ENCODE results near the gene ACMSD. TPM values are rescaled to one million over a fixed set of nuclear protein-coding genes. Genes with fewer than 3 reads are reported as not detected.
"Not testable (repeated sequence)": the region's sequence is repeated elsewhere in the genome, so short reads cannot be mapped to it uniquely, and the experiment has no call there.

Gene ACMSD
- total RNA-seq, 1 donor from 2014 or later: 47.0 TPM

DNA sequence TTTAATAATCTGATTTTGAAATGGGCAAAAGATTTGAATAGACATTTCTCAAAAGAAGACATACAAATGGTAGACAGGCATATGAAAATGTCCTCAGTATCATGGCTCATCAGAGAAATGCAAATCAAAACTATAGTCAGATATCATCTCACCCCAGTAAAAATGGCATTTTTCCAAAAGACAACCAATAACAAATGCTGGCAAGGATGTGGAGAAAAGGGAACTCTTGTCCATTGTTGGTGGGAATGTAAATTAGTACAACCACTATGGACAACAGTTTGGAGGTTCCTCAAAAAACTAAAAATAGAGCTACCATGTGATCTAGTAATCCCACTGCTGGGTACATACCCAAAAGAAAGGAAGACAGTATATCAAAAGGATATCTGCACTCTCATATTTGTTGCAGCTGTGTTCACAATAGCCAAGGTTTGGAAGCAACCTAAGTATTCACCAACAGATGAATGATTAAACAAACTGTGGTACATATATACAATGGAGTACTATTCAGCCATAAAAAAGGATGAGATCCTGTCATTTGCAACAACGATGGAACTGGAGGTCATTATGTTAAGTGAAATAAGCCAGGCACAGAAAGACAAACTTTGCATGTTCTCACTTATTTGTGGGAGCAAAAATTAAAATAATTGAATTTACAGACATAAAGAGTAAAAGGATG is 69.2 kb downstream of the ACMSD start:
- DNase-seq (ENCODE audit: low spot score): not testable (repeated sequence)

DNA sequence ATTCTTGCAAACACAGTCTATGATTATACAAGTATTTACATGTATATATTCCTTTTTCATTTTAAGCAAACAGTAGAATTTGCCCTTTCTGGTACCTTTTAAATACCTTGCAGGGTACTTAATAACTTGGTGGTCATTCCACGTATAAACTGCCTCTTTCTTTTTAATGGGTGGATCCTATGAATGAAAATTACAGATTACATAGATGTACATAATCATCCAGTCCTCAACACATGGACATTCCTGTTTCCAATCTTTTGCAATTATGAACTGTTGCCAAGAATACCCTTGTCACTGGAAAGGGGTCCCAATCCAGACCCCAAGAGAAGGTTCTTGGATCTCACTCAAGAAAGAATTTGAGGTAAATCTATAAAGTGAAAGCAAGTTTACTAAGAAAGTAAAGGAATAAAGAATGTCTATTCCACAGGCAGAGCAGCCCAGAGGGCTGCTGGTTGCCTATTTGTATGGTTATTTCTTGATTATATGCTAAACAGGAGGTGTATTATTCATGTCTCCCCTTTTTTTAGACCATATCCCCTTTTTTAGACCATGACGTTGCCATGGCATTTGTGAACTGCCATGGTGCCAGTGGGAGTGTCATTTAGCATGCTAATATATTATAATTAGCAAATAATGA is 72.5 kb downstream of the ACMSD start:
- no peak for DNase-seq (ENCODE audit: low spot score)

- no peak for DNase-seq (ENCODE audit: low spot score)
Observed at GRCh38 chr2:134911400-134911785, 73.0 kb downstream of the ACMSD start.

DNA sequence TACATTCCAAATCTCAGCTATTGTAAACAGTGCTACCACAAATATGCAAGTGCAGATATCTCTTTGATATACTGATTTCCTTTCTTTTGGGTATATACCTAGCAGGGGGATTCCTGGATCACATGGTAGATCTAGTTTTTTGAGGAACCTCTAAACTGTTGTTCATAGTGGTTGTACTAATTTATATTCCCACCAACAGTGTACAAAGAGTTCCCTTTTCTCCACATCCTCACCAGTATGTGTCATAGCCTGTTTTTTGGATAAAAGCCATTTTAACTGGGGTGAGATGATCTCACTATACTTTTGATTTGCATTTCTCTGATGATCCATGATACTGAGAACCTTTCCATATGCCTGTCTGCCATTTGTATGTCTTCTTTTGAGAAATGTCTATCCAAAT is 73.9 kb downstream of the ACMSD start:
- DNase-seq (ENCODE audit: low spot score): no peak

GRCh38 chr2:134917360-134917865 is 79.0 kb downstream of the ACMSD start:
- DNase-seq (ENCODE audit: low spot score): peak; percentile 11

DNA sequence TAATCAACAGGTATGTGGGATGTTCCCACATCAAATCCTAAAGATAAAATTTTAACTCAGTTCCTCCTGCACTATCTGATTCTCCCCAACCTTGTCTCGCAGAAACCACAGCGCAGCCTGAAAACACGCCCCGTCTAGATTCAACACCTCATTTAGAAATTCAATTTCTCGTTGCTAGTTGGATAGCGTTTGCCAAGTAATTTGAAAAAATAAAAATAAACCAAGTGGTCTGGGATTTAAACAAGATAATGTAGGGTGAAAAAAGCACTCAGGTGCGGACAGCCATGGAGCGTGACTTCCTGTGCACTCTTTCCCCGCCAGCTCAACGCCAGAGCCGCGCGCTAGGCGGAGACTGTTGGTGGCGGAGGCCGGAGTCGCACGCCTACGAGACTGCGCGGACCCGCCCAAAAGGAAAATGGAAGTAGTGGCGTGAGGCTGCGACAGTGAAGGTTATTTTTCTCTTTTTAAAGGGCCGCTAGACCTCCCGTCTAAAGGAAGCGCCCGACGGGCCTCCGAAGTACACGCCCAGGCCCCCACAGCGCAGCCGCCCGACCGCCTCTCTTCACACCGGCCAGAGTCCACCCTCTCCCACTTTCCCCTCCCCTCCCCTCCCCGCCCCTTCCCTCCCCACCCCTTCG is 79.6 kb downstream of the ACMSD start:
- DNase-seq (ENCODE audit: low spot score): no peak

DNA sequence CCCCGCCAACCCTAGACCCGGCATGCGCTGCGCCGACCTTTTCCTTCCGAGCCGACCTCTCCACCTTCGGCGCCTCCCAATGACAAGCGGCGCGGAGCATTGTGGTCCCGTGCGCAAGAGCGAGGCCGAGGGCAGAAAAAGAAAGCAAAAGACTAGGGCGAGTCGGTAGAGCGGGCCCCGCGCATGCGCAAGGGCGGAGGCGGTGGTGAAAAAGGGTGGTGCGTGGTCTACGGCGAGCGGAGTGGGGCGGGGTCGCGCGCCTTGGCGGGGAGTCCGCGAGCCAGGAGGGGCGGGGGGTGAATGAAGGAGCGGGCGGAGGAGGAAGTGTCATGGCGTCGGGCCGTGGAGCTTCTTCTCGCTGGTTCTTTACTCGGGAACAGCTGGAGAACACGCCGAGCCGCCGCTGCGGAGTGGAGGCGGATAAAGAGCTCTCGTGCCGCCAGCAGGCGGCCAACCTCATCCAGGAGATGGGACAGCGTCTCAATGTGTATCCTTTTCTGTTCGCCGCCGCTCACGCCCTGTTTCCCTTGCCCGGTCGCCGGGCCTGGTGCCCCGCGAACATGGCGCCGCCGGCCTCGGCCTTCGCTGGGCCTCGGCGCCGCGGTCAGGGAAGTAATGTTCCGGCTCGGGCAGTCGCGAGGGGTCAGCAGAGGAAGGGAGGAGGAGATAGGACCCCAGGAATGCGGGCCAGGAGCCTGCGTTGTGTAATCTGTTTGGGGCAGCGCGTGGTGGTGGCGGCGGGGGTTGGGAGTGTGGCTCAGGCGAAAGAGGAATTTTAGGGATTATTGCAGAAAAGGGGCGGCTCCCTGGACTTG is 80.3 kb downstream of the ACMSD start, which contains the start of gene CCNT2:
Gene CCNT2, plus strand, starts transcription at position 297 of the 815 bp plus-strand sequence. Its CDS starts 33 bp downstream, at position 330.
- peak; percentile 100 for DNase-seq (ENCODE audit: low spot score)

DNA sequence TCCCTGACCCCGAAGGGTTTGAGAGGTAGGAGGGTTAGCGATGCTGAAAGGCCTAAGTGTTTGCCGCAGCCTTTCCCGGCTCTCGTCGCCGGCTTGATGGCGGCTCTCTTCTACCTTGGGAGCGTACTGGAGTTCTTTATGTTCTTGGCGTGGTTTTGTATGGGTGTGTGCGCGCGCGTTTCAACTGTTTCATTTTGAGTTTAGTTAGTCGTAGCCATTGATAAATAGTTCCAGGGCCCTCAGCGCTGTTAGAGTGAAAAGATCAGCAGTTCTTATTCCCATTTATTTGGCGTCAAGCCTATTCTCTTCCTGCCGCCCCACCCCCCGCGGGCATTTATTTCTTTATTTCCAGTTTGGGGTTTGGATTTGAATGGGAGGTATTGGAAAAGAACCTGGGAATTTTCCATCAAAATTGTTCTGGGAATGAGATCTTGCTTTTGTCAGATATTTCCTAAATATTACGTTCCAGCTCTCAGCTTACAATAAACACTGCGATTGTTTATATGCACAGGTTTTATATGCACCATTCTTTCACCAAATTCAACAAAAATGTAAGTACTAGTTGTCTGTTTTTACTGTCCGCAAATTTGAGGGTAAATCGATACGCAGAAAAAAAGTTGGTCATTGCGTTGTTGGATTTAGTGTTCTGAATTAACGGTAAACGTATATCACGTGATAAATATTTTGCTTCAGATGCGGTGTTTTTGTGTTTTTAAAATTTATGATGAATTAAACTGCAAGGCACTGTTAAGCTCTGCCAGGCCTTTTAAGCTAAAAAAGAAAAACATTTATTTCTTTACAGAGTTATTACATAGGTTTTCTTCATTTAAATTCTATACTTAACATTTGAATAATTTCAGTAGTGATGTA is 81.2 kb downstream of the ACMSD start:
- peak; percentile 11 for DNase-seq (ENCODE audit: low spot score)

GRCh38 chr2:134924912-134925311 is 86.5 kb downstream of the ACMSD start:
- no peak for DNase-seq (ENCODE audit: low spot score)

DNA sequence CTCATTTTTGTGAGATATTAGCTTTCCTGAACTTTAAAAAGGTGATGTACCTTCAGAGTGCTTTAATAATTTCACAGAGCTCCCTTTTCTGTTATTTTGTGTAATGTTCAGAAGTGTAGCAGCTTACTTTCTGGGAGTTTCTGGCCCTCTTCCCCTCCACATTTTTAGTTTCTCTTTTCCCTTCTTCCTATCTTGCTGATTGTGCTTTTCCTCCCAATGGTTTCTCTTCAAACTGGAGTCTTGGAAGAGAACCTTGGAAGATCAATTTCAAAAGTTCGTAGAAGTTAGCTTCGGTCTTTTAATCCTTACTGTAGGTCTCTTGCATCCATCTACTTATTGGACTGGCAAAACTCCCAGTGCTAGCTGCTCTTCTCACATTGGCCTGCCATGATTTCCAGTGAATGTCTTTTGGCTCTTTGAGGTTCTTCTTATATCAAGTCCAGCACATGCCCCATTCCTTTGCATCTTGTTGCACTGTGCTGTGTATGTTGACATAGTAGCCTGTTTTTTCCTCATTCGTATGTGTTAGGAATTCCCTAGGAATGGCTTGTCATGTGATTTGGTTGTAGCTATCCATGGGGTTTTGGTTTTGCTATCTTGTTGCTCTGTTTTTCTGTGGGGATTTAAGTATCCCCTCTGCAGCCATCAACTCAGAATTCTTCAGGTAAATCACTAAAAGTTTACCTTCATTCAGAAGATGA is 88.0 kb downstream of the ACMSD start:
- no peak for DNase-seq (ENCODE audit: low spot score)

DNA sequence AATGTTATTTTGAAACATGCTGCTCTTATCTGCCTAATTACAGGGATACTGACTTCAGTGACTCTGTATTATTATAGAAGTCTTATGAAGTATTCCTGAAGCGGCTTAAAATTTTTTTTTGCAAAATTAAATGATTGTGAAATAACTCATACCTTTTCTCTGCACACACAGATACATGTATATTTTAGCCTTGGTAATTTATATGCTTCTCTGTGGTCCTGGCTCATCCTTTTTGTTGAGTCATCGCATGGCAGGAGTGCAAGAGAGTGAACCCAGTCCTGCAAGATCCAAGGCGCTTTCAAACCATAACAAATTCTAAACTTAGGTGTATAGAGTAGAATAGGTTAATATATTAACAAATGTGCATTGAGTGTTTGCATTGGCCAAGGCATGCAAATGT is 88.8 kb downstream of the ACMSD start:
- DNase-seq (ENCODE audit: low spot score): no peak

DNA sequence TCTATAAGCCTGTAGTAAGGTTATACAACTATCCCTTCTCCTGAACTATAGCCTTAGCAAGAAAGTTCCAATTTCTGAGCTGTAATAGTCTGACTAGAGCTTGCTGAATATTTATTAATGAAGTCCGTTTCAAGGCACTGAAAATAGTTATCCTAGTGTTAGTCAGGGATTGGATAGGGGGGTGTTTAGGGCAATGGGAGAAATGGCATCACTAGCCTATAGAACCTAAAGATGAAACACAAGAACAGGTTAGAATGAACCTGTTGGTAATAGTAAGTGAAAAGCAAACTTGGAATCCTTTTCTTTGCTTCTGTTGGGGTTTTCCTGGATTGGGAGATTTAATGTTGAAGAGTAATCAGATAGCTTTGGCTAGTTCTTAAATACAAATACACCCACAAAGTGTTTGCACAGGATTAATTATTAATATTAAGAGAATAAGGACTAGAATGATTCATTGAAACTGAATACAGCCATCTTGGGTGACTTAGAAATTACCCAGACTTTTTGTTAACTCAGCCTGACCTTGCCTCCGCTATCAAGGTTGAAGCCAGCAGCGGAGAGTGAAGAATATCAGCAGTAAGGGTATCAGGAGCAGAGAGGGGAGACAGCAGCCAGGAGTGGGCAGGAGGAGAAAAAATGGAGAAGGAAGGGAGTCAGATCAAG is 94.6 kb downstream of the ACMSD start:
- peak; percentile 30 for DNase-seq (ENCODE audit: low spot score)

- no peak for DNase-seq (ENCODE audit: low spot score)
Observed at GRCh38 chr2:134933732-134934131, 95.3 kb downstream of the ACMSD start.

DNA sequence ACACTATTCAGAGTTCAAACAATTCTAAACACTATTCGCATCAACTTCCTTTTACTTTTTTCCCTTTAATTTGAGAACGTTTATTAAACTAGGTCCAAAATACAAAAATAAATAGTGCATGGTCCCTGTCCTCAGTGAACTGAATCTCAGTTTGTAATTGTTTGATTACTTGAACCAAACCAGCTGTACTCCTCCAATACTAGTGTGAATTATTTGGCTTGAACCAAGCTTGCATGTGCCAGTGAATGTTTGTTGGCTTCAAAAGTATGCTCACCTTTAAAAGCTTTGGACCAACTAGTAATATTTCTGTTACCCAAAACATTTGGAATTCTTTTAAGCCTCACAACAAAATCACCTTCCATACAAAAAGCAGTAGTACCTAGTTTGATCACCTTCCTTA is 95.7 kb downstream of the ACMSD start:
- no peak for DNase-seq (ENCODE audit: low spot score)

DNA sequence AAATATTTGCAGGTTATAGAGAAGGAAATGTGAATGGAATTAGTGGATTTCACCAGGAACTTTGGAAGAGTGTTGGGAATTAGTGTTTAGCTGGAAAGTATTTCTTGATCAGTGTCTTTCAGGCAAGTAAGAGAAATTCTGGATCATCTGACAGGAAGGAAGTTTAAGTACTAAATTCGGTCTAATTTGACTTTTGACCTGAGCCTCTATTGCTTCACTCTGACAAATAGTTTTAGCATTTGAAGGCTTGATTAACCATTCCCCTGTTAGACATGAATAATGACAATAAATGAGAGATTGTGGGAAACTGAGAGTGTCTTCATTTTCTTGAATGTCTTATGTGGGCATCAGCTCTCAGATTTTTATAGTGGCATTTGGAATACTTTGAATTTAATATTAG is 96.2 kb downstream of the ACMSD start:
- DNase-seq (ENCODE audit: low spot score): no peak

GRCh38 chr2:134936691-134937090 is 98.3 kb downstream of the ACMSD start:
- DNase-seq (ENCODE audit: low spot score): no peak

GRCh38 chr2:134943540-134943939 is 105.1 kb downstream of the ACMSD start:
- DNase-seq (ENCODE audit: low spot score): no peak

DNA sequence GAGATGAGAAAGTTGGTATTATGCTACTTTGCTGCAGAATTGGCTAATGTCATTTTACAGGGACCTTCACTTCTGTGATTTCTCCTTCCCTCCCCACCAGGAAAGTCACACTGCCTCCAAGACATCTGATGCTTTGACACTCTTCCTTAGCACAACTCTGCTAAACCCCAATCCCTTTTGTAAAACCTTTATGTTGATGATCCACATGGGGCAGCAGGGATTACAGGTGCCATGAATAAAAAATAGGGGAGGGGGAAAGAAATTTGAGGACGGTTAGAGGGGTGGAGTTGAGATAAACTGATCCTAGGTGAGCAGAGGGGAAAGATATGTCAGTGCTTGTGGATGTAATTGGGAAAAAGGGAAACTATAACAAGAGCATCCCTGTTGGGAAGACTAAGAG is 106.6 kb downstream of the ACMSD start:
- no peak for DNase-seq (ENCODE audit: low spot score)

GRCh38 chr2:134946073-134946472 is 107.7 kb downstream of the ACMSD start:
- DNase-seq (ENCODE audit: low spot score): no peak
